Activated B cell treated with CpG ODN at 0.5 μM for 24 hours (primary cell): ENCODE results near the gene ZBTB4. TPM values are rescaled to one million over a fixed set of nuclear protein-coding genes. Genes with fewer than 3 reads are reported as not detected.

ENCODE experiments used
- ATAC-seq: fragments of 200-7000 bp; cut with Tn5 transposase; one replicate; pipeline ENCODE4 v1.10.0; 2021; ENCODE audit warnings: low read depth, mild to moderate bottlenecking, moderate library complexity
- CTCF ChIA-PET: fragments of 350-600 bp; sonication (Branson Sonifier 250); formaldehyde crosslinking; loops from one replicate; lab custom pipeline; 2021; ENCODE audit warnings: antibody characterized with exemption; lab: Charles Lee
- POLR2A ChIA-PET: fragments of 350-600 bp; sonication (Branson Sonifier 250); formaldehyde crosslinking; loops from one replicate; lab custom pipeline; 2021; ENCODE audit warnings: antibody characterized with exemption; lab: Charles Lee
- DNase-seq: peaks from one replicate; pipeline ENCODE4 v3.0.0; 2022
- H3K27ac Mint-ChIP-seq: one replicate; pipeline ENCODE4 v1.8.0; 2020; ENCODE audit warnings: mixed read lengths
- H3K27me3 Mint-ChIP-seq: one replicate; pipeline ENCODE4 v1.8.0; 2021; ENCODE audit warnings: mixed read lengths
- H3K36me3 Mint-ChIP-seq: one replicate; pipeline ENCODE4 v1.8.0; 2021; ENCODE audit warnings: low read depth, mixed read lengths
- H3K4me1 Mint-ChIP-seq: one replicate; pipeline ENCODE4 v1.8.0; 2021; ENCODE audit warnings: mixed read lengths
- H3K4me3 Mint-ChIP-seq: one replicate; pipeline ENCODE4 v1.8.0; 2020; ENCODE audit warnings: mild to moderate bottlenecking, mixed read lengths
- H3K9me3 Mint-ChIP-seq: one replicate; pipeline ENCODE4 v1.8.0; 2020; ENCODE audit warnings: mixed read lengths
- intact Hi-C: fragments of 100-400 bp; cut with micrococcal nuclease; formaldehyde crosslinking; loops from one replicate; pipeline ENCODE4 v1.15.1; 2024
- total RNA-seq: library from RNA; stranded (reverse); gene quantifications from 2 replicates; pipeline ENCODE4 v1.2.3, GENCODE V29; 2022
- TF ChIP-seq, protein P1 (sequence below): fragments of 200-600 bp; IDR thresholded peaks from one replicate; pipeline ENCODE4 v1.8.0; 2022; ENCODE audit warnings: antibody characterized with exemption, mild to moderate bottlenecking

Gene ZBTB4
- total RNA-seq, 1 donor from 2014 or later: 30.5 TPM

DNA sequence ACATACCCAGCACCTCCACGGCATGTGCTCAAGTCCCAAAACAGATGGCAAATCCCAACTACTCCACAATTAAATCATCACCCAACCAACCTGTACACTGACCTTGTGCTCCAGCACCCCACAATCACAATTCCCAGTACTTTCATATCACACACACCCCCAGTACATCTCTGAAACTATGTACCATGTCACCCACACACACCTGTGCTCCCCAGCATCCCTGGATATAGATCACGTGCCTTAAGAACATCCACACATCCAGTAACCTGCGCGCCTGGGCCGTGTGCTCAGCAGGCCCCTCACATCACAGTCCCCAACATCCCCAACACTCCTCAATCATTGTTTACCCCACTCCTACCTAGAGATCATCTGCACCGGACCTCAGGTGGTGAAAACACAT lies 69.7 kb downstream of the ZBTB4 start:
- DNase-seq (no peak), ATAC-seq (no peak)
- intact Hi-C loops: no loop called here
- Mint-ChIP-seq H3K4me1 (peaks cover 8% of the 10 kb centered on the region), H3K27me3 (peaks cover 18% of the 10 kb centered on the region), H3K4me3 (no peak overlapping the region), H3K27ac (no peak overlapping the region), H3K9me3 (no peaks in the 10 kb centered on the region), H3K36me3 (no peaks in the 10 kb centered on the region)
- ChIA-PET CTCF (no interaction called here), POLR2A (interaction anchor here (1.4 kb wide), 1 partner anchor 25 kb away, joined by 4 read pairs; the partner anchor contains the start of gene TMEM102)
- TF ChIP-seq, protein P1, sequence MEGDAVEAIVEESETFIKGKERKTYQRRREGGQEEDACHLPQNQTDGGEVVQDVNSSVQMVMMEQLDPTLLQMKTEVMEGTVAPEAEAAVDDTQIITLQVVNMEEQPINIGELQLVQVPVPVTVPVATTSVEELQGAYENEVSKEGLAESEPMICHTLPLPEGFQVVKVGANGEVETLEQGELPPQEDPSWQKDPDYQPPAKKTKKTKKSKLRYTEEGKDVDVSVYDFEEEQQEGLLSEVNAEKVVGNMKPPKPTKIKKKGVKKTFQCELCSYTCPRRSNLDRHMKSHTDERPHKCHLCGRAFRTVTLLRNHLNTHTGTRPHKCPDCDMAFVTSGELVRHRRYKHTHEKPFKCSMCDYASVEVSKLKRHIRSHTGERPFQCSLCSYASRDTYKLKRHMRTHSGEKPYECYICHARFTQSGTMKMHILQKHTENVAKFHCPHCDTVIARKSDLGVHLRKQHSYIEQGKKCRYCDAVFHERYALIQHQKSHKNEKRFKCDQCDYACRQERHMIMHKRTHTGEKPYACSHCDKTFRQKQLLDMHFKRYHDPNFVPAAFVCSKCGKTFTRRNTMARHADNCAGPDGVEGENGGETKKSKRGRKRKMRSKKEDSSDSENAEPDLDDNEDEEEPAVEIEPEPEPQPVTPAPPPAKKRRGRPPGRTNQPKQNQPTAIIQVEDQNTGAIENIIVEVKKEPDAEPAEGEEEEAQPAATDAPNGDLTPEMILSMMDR: no peak

Other genes starting within 250 kb of the ZBTB4 start
- 56.1 and 64.6 TPM in 2 replicates for gene DVL2, start 245.1 kb downstream of the ZBTB4 start, total RNA-seq
- gene PHF23, start 240.2 kb downstream of the ZBTB4 start, total RNA-seq: 45.5 and 46.6 TPM in 2 replicates
- 291 and 325 TPM in 2 replicates for gene GABARAP, start 237.2 kb downstream of the ZBTB4 start, total RNA-seq
- gene CTDNEP1, start 227.9 kb downstream of the ZBTB4 start, total RNA-seq: 165 and 168 TPM in 2 replicates
- 49.2 and 53.6 TPM in 2 replicates for gene ELP5, start 227.4 kb downstream of the ZBTB4 start, total RNA-seq
- 1.1 and 1.8 TPM in 2 replicates for gene CLDN7, start 217.2 kb downstream of the ZBTB4 start, total RNA-seq
- gene SLC2A4, start 197.9 kb downstream of the ZBTB4 start, total RNA-seq: not detected in 2 replicates
- 0.16 TPM in 1 of 2 replicates, not detected in the other for gene YBX2, start 185.0 kb downstream of the ZBTB4 start, total RNA-seq
- 656 and 664 TPM in 2 replicates for gene EIF5A, start 172.0 kb downstream of the ZBTB4 start, total RNA-seq
- 105 and 115 TPM in 2 replicates for gene GPS2, start 164.3 kb downstream of the ZBTB4 start, total RNA-seq
- gene NEURL4, start 150.3 kb downstream of the ZBTB4 start, total RNA-seq: 52.8 and 60.1 TPM in 2 replicates
- gene ACAP1, start 143.1 kb downstream of the ZBTB4 start, total RNA-seq: 298 and 328 TPM in 2 replicates
- 7.2 and 7.8 TPM in 2 replicates for gene KCTD11, start 127.5 kb downstream of the ZBTB4 start, total RNA-seq
- not detected in 2 replicates for gene TMEM95, start 124.5 kb downstream of the ZBTB4 start, total RNA-seq
- gene TNK1, start 98.5 kb downstream of the ZBTB4 start, total RNA-seq: 3.5 and 5.8 TPM in 2 replicates
- gene PLSCR3, start 85.1 kb downstream of the ZBTB4 start, total RNA-seq: 31.7 and 35.2 TPM in 2 replicates
- 98.2 and 117 TPM in 2 replicates for gene TMEM256, start 75.5 kb downstream of the ZBTB4 start, total RNA-seq
- gene NLGN2, start 71.8 kb downstream of the ZBTB4 start, total RNA-seq: 0.66 and 1.1 TPM in 2 replicates
- gene SPEM1, start 59.3 kb downstream of the ZBTB4 start, total RNA-seq: not detected in 2 replicates
- gene SPEM2, start 54.0 kb downstream of the ZBTB4 start, total RNA-seq: not detected in 2 replicates
- not detected in 2 replicates for gene SPEM3, start 50.8 kb downstream of the ZBTB4 start, total RNA-seq
- gene TMEM102, start 44.2 kb downstream of the ZBTB4 start, total RNA-seq: 13.4 and 14.8 TPM in 2 replicates
- gene FGF11, start 40.1 kb downstream of the ZBTB4 start, total RNA-seq: 1.3 and 2.8 TPM in 2 replicates
- gene CHRNB1, start 34.6 kb downstream of the ZBTB4 start, total RNA-seq: 5.9 and 6.0 TPM in 2 replicates
- gene SLC35G6, start 1.8 kb upstream of the ZBTB4 start, total RNA-seq: not detected in 2 replicates
- 148 and 162 TPM in 2 replicates for gene POLR2A, start 4.7 kb upstream of the ZBTB4 start, total RNA-seq
- gene TNFSF12, start 69.4 kb upstream of the ZBTB4 start, total RNA-seq: 25.2 and 30.7 TPM in 2 replicates
- 14.4 and 15.3 TPM in 2 replicates for gene TNFSF13, start 79.1 kb upstream of the ZBTB4 start, total RNA-seq
- gene SENP3, start 82.3 kb upstream of the ZBTB4 start, total RNA-seq: 49.6 and 55.8 TPM in 2 replicates
- gene CD68, start 100.0 kb upstream of the ZBTB4 start, total RNA-seq: 7.2 and 7.8 TPM in 2 replicates
- gene MPDU1, start 104.2 kb upstream of the ZBTB4 start, total RNA-seq: 50.7 and 58.9 TPM in 2 replicates
- gene SOX15, start 110.5 kb upstream of the ZBTB4 start, total RNA-seq: 0.24 and 0.64 TPM in 2 replicates
- gene FXR2, start 135.3 kb upstream of the ZBTB4 start, total RNA-seq: 27.5 and 32.4 TPM in 2 replicates
- 44.5 and 45.0 TPM in 2 replicates for gene SAT2, start 148.2 kb upstream of the ZBTB4 start, total RNA-seq
- gene SHBG, start 150.5 kb upstream of the ZBTB4 start, total RNA-seq: not detected in 2 replicates
- gene ATP1B2, start 171.3 kb upstream of the ZBTB4 start, total RNA-seq: not detected in 2 replicates
- gene TP53, start 207.9 kb upstream of the ZBTB4 start, total RNA-seq: 217 and 220 TPM in 2 replicates
- 17.1 and 17.6 TPM in 2 replicates for gene WRAP53, start 208.8 kb upstream of the ZBTB4 start, total RNA-seq
- not detected in 2 replicates for gene EFNB3, start 225.6 kb upstream of the ZBTB4 start, total RNA-seq
- not detected in 2 replicates for gene DNAH2, start 238.1 kb upstream of the ZBTB4 start, total RNA-seq